Endothelial cell of umbilical vein (primary cell): ENCODE measurements around the gene CLEC4M.

Experiments used
- EZH2 ChIP-seq: IDR thresholded peaks from 2 replicates; pipeline ENCODE4 v1.6.1; 2012; ENCODE audit warnings: borderline replicate concordance, low read depth, mild to moderate bottlenecking, moderate library complexity, low read length, inconsistent platforms; ENCODE audit not compliant: severe bottlenecking
- FOS ChIP-seq: IDR thresholded peaks from 2 replicates; pipeline ENCODE4 v1.6.1; 2011; ENCODE audit warnings: mild to moderate bottlenecking, low read length, moderate library complexity, borderline replicate concordance; ENCODE audit not compliant: insufficient read depth
- TF ChIP-seq, protein P1 (sequence below): IDR thresholded peaks from 2 replicates; pipeline ENCODE4 v1.6.1; 2011; ENCODE audit not compliant: insufficient read depth, insufficient read length

GRCh38 chr19:7739211-7739755, 23.8 kb upstream of the CLEC4M start:
- TF ChIP-seq FOS: no peak
- TF ChIP-seq EZH2: no peak
- TF ChIP-seq, protein P1, sequence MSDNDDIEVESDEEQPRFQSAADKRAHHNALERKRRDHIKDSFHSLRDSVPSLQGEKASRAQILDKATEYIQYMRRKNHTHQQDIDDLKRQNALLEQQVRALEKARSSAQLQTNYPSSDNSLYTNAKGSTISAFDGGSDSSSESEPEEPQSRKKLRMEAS: no peak
